Measurements from ENCODE around the gene FAM200A. TPM values are rescaled to one million over a fixed set of nuclear protein-coding genes. Genes with fewer than 3 reads are reported as not detected.
A peak's percentile ranks its signal among the peaks of the same experiment; 100 is the strongest.

Gene FAM200A
- total and polyA plus RNA-seq, 2 of the 13 experiments (the other 11 are each of a cell fraction or from before 2014, with no cell fraction given), result 4.7 to 6.3 TPM

DNA sequence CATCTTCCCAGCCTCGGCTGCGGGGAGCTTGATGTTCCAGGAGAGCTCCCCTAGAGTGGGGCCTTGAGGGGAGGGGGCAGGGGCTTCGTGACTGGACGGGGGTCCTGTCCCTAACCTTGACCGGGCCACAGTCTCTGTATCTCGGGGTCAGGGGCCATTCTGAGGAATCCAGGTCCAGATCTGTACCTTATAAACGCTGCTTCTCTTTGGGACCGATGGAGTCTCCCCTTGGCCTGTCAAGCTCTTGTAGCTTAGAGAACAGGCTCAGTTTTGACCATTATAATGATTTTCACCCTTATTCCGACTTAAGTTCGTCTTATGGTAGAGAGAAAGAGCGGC, 46.6 kb downstream of the FAM200A start (continued):
- TF ChIP-seq MYPOP (CRISPR knock-in tag; IDR thresholded peaks at IDR 0.05), result no peak
- TF ChIP-seq ZNF616 (CRISPR knock-in tag; IDR thresholded peaks at IDR 0.05; ENCODE audit: low read depth), result no peak
- no peak for TF ChIP-seq ZBTB14 (CRISPR knock-in tag; IDR thresholded peaks at IDR 0.05)
- TF ChIP-seq TSC22D2 (CRISPR knock-in tag; IDR thresholded peaks at IDR 0.05; ENCODE audit: borderline replicate concordance), result no peak
- TF ChIP-seq ZNF33A (CRISPR knock-in tag; IDR thresholded peaks at IDR 0.05; ENCODE audit: borderline replicate concordance), result no peak
- TF ChIP-seq, protein P1, sequence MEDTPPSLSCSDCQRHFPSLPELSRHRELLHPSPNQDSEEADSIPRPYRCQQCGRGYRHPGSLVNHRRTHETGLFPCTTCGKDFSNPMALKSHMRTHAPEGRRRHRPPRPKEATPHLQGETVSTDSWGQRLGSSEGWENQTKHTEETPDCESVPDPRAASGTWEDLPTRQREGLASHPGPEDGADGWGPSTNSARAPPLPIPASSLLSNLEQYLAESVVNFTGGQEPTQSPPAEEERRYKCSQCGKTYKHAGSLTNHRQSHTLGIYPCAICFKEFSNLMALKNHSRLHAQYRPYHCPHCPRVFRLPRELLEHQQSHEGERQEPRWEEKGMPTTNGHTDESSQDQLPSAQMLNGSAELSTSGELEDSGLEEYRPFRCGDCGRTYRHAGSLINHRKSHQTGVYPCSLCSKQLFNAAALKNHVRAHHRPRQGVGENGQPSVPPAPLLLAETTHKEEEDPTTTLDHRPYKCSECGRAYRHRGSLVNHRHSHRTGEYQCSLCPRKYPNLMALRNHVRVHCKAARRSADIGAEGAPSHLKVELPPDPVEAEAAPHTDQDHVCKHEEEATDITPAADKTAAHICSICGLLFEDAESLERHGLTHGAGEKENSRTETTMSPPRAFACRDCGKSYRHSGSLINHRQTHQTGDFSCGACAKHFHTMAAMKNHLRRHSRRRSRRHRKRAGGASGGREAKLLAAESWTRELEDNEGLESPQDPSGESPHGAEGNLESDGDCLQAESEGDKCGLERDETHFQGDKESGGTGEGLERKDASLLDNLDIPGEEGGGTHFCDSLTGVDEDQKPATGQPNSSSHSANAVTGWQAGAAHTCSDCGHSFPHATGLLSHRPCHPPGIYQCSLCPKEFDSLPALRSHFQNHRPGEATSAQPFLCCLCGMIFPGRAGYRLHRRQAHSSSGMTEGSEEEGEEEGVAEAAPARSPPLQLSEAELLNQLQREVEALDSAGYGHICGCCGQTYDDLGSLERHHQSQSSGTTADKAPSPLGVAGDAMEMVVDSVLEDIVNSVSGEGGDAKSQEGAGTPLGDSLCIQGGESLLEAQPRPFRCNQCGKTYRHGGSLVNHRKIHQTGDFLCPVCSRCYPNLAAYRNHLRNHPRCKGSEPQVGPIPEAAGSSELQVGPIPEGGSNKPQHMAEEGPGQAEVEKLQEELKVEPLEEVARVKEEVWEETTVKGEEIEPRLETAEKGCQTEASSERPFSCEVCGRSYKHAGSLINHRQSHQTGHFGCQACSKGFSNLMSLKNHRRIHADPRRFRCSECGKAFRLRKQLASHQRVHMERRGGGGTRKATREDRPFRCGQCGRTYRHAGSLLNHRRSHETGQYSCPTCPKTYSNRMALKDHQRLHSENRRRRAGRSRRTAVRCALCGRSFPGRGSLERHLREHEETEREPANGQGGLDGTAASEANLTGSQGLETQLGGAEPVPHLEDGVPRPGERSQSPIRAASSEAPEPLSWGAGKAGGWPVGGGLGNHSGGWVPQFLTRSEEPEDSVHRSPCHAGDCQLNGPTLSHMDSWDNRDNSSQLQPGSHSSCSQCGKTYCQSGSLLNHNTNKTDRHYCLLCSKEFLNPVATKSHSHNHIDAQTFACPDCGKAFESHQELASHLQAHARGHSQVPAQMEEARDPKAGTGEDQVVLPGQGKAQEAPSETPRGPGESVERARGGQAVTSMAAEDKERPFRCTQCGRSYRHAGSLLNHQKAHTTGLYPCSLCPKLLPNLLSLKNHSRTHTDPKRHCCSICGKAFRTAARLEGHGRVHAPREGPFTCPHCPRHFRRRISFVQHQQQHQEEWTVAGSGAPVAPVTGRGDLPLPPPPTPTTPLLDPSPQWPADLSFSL (CRISPR knock-in tag; IDR thresholded peaks at IDR 0.05), result no peak
- no peak for TF ChIP-seq ZNF776 (CRISPR knock-in tag; IDR thresholded peaks at IDR 0.05)
- TF ChIP-seq RFXAP (CRISPR knock-in tag; IDR thresholded peaks at IDR 0.05; ENCODE audit: borderline replicate concordance), result no peak
- no peak for TF ChIP-seq ARNT (IDR thresholded peaks at IDR 0.05)
- no peak for TF ChIP-seq PHF20 (CRISPR knock-in tag; IDR thresholded peaks at IDR 0.05)
- TF ChIP-seq ZNF563 (CRISPR knock-in tag; IDR thresholded peaks at IDR 0.05), result 0 out of 2 replicates have a peak, but pooled peaks have one; percentile 12
- no peak for TF ChIP-seq MEF2D (CRISPR knock-in tag; IDR thresholded peaks at IDR 0.05)
- 0 out of 2 replicates have a peak, but pooled peaks have one; percentile 6 for TF ChIP-seq ZNF607 (CRISPR knock-in tag; IDR thresholded peaks at IDR 0.05; ENCODE audit: borderline replicate concordance)
- no peak for TF ChIP-seq ZNF747 (CRISPR knock-in tag; IDR thresholded peaks at IDR 0.05; ENCODE audit: borderline replicate concordance)
- TF ChIP-seq SIX4 (CRISPR knock-in tag; IDR thresholded peaks at IDR 0.05), result no peak
- TF ChIP-seq, protein P2, sequence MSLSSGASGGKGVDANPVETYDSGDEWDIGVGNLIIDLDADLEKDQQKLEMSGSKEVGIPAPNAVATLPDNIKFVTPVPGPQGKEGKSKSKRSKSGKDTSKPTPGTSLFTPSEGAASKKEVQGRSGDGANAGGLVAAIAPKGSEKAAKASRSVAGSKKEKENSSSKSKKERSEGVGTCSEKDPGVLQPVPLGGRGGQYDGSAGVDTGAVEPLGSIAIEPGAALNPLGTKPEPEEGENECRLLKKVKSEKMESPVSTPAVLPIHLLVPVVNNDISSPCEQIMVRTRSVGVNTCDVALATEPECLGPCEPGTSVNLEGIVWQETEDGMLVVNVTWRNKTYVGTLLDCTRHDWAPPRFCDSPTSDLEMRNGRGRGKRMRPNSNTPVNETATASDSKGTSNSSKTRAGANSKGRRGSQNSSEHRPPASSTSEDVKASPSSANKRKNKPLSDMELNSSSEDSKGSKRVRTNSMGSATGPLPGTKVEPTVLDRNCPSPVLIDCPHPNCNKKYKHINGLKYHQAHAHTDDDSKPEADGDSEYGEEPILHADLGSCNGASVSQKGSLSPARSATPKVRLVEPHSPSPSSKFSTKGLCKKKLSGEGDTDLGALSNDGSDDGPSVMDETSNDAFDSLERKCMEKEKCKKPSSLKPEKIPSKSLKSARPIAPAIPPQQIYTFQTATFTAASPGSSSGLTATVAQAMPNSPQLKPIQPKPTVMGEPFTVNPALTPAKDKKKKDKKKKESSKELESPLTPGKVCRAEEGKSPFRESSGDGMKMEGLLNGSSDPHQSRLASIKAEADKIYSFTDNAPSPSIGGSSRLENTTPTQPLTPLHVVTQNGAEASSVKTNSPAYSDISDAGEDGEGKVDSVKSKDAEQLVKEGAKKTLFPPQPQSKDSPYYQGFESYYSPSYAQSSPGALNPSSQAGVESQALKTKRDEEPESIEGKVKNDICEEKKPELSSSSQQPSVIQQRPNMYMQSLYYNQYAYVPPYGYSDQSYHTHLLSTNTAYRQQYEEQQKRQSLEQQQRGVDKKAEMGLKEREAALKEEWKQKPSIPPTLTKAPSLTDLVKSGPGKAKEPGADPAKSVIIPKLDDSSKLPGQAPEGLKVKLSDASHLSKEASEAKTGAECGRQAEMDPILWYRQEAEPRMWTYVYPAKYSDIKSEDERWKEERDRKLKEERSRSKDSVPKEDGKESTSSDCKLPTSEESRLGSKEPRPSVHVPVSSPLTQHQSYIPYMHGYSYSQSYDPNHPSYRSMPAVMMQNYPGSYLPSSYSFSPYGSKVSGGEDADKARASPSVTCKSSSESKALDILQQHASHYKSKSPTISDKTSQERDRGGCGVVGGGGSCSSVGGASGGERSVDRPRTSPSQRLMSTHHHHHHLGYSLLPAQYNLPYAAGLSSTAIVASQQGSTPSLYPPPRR (CRISPR knock-in tag; IDR thresholded peaks at IDR 0.05; ENCODE audit: borderline replicate concordance), result no peak
- no peak for TF ChIP-seq TOE1 (CRISPR knock-in tag; IDR thresholded peaks at IDR 0.05)

All from HepG2 (cell line).